UCSD-AML1 (cell line): ENCODE measurements around the gene HOXB7.

Experiments
- DNase-seq: peaks from one replicate; lab custom pipeline; 2025; ENCODE audit not compliant: unreplicated experiment; lab: John Stamatoyannopoulos, UW

HOXB7 gene

GRCh38 chr17:48596000-48596734 is 14.7 kb downstream of the HOXB7 start:
- no peak for DNase-seq

GRCh38 chr17:48595278-48595999 is 15.4 kb downstream of the HOXB7 start:
- DNase-seq: no peak

DNA sequence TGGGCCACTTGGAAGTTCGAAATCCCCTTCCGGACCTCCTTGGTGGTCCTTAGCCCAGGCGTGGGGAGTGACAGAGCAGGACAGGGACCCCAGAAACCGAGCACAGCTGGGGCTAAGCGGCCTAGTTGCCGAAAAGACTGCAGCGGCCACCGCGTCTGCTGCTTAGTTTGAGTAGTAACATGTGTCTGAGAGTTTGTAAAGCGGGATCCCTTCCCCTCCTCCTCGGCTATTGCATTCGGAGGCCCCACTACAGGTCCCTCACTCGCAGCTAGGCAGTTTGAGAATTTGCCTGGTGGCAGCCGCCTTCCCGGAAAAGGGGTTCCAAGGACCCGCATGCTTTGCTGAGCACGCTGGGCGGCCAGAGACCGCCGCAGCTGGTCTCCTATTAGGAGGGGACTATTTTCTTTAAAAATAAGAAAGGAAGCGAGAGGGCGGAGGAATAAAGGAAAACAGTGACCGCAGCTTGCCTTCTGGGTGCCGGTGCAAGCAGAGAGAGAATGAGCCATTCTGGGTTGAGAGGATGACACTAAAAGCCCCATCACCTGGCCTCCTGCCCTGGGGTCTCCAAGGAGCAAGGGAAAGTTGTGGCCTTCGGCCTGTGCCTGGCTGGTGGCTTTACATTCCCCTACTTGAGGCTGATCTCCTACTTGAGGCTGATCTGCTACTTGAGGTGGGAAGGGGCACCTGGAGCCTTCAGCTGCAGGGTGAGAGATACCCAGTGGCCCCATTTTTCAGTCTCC is 16.1 kb downstream of the HOXB7 start:
- DNase-seq: no peak

GRCh38 chr17:48593840-48594537 is 16.8 kb downstream of the HOXB7 start:
- peak; percentile 81 for DNase-seq

- DNase-seq: peak; percentile 40
Observed at GRCh38 chr17:48593126-48593829, 17.5 kb downstream of the HOXB7 start, which contains the start of gene HOXB5. TSS of gene HOXB5 (minus strand) at chr17:48593779. CDS start at chr17:48593682, 97 bp downstream.

DNA sequence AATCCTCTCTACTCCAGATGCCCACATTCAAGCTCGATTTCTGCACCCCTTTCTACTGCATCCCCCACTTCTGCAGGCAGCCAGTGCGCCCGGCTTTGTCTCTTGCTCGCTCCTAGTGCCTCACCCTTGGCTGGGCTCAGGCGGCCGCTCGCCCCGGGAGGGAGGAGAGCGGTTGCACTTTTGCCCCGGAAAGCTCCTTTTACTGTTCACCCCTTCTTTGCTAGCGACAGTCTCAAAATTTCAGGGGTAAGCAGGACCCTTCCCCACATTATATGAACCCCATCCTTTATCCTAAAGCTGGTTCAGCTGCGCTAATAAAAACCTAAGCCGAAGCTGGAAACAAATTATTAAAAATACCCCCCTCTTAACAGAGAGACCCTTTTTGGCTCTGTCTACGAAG is 18.2 kb downstream of the HOXB7 start:
- DNase-seq: no peak

GRCh38 chr17:48592057-48592514 is 18.7 kb downstream of the HOXB7 start:
- DNase-seq: no peak

GRCh38 chr17:48591255-48592056 is 19.4 kb downstream of the HOXB7 start:
- DNase-seq: no peak

DNA sequence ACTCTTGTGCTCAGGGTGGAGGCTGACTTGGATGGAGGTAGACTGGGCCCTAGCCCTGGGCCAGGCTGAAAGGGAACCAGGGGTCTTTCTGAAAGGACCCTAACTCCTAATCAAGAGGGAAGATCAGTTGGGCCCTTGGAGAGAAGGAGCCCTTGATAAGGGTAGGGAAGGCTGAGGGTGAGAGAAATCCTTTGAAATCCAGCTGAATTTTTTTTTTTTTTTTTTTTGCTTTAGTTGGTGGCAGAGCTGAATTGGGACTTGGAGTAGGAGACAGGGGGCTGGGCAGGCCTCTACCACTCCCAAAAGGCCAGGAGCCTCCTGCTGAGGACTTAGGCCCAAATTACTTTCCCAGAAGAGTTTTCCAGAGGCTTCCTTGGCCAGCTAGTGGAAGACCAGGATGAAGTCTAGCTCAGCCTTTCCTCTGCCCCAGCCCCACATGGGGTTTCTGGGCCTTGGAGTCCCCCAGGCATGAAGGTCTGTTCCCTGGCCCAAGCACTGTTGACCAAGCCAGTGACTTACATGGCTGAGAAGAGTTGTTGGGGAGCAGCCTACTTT is 20.1 kb downstream of the HOXB7 start:
- DNase-seq: no peak

- DNase-seq: no peak
Observed at GRCh38 chr17:48589831-48590606, 20.8 kb downstream of the HOXB7 start, which contains the start of gene HOXB3. TSS of gene HOXB3 (minus strand) at chr17:48590241. CDS start at chr17:48552474, 37,767 bp downstream.

DNA sequence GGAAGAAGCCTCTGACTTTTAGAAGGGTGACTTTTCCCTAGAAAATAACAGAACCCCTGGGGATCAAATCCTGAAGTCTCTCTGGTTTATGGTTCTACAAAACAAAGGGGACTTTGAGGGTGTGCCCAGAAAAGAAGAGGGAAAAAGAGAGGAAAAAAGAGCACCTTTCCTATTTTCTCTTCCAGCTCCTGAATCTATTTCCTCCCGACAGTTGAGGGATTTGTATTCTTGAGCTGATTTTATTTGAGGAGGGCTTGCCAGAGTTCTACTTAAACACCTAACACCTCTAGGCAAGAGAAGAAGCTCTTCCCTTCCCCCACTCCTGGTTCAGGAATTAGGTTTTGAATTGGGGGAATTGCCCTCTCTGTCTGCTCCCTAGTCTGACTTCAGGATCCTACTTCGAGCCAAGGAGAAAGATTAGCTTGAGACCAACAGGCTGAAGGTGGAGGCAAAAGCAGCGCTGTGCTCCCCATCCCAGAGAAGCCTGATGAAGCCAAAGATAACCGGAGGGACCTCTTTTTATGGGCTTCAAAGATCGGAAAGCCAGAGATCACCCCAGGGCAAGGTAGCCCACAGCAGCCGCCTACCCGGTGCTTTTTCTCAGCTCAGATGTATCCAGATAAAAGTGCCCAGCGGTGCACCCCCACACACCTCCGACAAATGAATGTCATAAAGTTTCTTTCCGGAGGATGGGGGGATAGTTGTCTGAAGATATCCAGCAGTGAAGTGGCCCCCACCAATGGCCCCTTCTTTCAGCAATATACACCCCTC is 21.6 kb downstream of the HOXB7 start:
- DNase-seq: no peak

GRCh38 chr17:48588528-48588927 is 22.3 kb downstream of the HOXB7 start:
- DNase-seq: no peak

- no peak for DNase-seq
Observed at GRCh38 chr17:48588074-48588415, 22.8 kb downstream of the HOXB7 start.

GRCh38 chr17:48587276-48588073 is 23.3 kb downstream of the HOXB7 start:
- peak; percentile 52 for DNase-seq

- no peak for DNase-seq
Observed at GRCh38 chr17:48586355-48587258, 24.2 kb downstream of the HOXB7 start.

- no peak for DNase-seq
Observed at GRCh38 chr17:48584223-48584741, 26.5 kb downstream of the HOXB7 start.
